WERI-Rb-1 (cell line): ENCODE measurements around the gene HBZ.

Source experiments
- DNase-seq: peaks from one replicate; pipeline ENCODE4 v3.0.0-alpha.2; 2020
- H3K27ac ChIP-seq: fragments of 250-450 bp; sonication (Bioruptor Pico); 2 replicates; pipeline ENCODE4 v1.5.1; 2020; ENCODE audit warnings: mild to moderate bottlenecking, moderate library complexity
- H3K27me3 ChIP-seq: fragments of 250-450 bp; sonication (Bioruptor Pico); 2 replicates; pipeline ENCODE4 v1.5.1; 2021; ENCODE audit warnings: mild to moderate bottlenecking, low read depth, moderate library complexity; ENCODE audit not compliant: insufficient read depth, severe bottlenecking
- H3K36me3 ChIP-seq: fragments of 250-450 bp; sonication (Bioruptor Pico); 2 replicates; pipeline ENCODE4 v1.5.1; 2020; ENCODE audit warnings: mild to moderate bottlenecking, moderate library complexity
- H3K4me3 ChIP-seq: 2 replicates; pipeline ENCODE4 v1.5.1; 2011; ENCODE audit warnings: low read depth, mild to moderate bottlenecking, control low read depth, low read length
- H3K9me3 ChIP-seq: fragments of 250-450 bp; sonication (Bioruptor Pico); 2 replicates; pipeline ENCODE4 v1.5.1; 2021; ENCODE audit warnings: mild to moderate bottlenecking, moderate library complexity; ENCODE audit not compliant: severe bottlenecking
- CTCF ChIP-seq: IDR thresholded peaks from 2 replicates; pipeline ENCODE4 v1.5.1; 2011; ENCODE audit warnings: low read depth, mild to moderate bottlenecking, control low read depth, inconsistent platforms, low read length

Gene HBZ

GRCh38 chr16:187330-187729, 34.9 kb downstream of the HBZ start:
- DNase-seq: no peak
- H3K4me3 ChIP-seq: no peak overlapping the region
- H3K27me3 ChIP-seq: no peaks in the 10 kb centered on the region
- H3K36me3 ChIP-seq: peaks cover 62% of the 10 kb centered on the region
- no peak overlapping the region for H3K27ac ChIP-seq
- no peak for TF ChIP-seq CTCF
- no peaks in the 10 kb centered on the region for H3K9me3 ChIP-seq

- Histone ChIP-seq H3K27ac (no peak overlapping the region), H3K27me3 (no peaks in the 10 kb centered on the region), H3K9me3 (no peaks in the 10 kb centered on the region), H3K4me3 (no peak overlapping the region), H3K36me3 (peaks cover 75% of the 10 kb centered on the region)
- DNase-seq: peak; percentile 32
- peak; percentile 61 for TF ChIP-seq CTCF
These were observed 36.2 kb downstream of the HBZ start for GRCh38 chr16:188674-189073.

- Histone ChIP-seq H3K9me3 (no peaks in the 10 kb centered on the region), H3K27me3 (no peaks in the 10 kb centered on the region), H3K27ac (no peak overlapping the region), H3K4me3 (no peak overlapping the region), H3K36me3 (peaks cover 80% of the 10 kb centered on the region)
- TF ChIP-seq CTCF: no peak
- no peak for DNase-seq
These were observed 37.3 kb downstream of the HBZ start for GRCh38 chr16:189604-190186.

- no peaks in the 10 kb centered on the region for H3K9me3 ChIP-seq
- peaks cover 92% of the 10 kb centered on the region for H3K36me3 ChIP-seq
- no peak overlapping the region for H3K4me3 ChIP-seq
- no peak for TF ChIP-seq CTCF
- H3K27ac ChIP-seq: no peak overlapping the region
- DNase-seq: no peak
- no peaks in the 10 kb centered on the region for H3K27me3 ChIP-seq
These were observed 39.4 kb downstream of the HBZ start for GRCh38 chr16:191831-192230.

- no peak overlapping the region for H3K4me3 ChIP-seq
- no peak overlapping the region for H3K27ac ChIP-seq
- no peak for DNase-seq
- no peaks in the 10 kb centered on the region for H3K9me3 ChIP-seq
- H3K36me3 ChIP-seq: peaks cover 94% of the 10 kb centered on the region
- no peak for TF ChIP-seq CTCF
- no peaks in the 10 kb centered on the region for H3K27me3 ChIP-seq
These were observed 40.2 kb downstream of the HBZ start for GRCh38 chr16:192686-193085.

- Histone ChIP-seq H3K27me3 (no peaks in the 10 kb centered on the region), H3K27ac (no peak overlapping the region), H3K4me3 (no peak overlapping the region), H3K9me3 (no peaks in the 10 kb centered on the region), H3K36me3 (peaks cover 95% of the 10 kb centered on the region)
- DNase-seq: no peak
- no peak for TF ChIP-seq CTCF
These were observed 41.0 kb downstream of the HBZ start for GRCh38 chr16:193441-193840.
